H9 (cell line): Measurements from ENCODE around the gene CBFA2T2. TPM values are rescaled to one million over a fixed set of nuclear protein-coding genes. Genes with fewer than 3 reads are reported as not detected.

ENCODE experiments used
- DNase-seq: peaks from one replicate; pipeline ENCODE4 v3.0.0-alpha.2; 2017
- H2AFZ ChIP-seq: one replicate; pipeline ENCODE4 v1.6.1; 2013; ENCODE audit warnings: mild to moderate bottlenecking, low read length, control low read depth, moderate library complexity
- H2AK5ac ChIP-seq: 2 replicates; pipeline ENCODE4 v1.6.1; 2013; ENCODE audit warnings: low read length, control low read depth, mixed read lengths; ENCODE audit not compliant: insufficient read length
- H2BK120ac ChIP-seq: one replicate; pipeline ENCODE4 v1.6.1; 2013; ENCODE audit warnings: low read depth, mild to moderate bottlenecking, low read length, control low read depth, inconsistent platforms; ENCODE audit not compliant: poor library complexity, severe bottlenecking
- H2BK12ac ChIP-seq: 2 replicates; pipeline ENCODE4 v1.6.1; 2013; ENCODE audit warnings: low read length, control low read depth, mixed read lengths, low read depth; ENCODE audit not compliant: insufficient read length
- H2BK15ac ChIP-seq: 2 replicates; pipeline ENCODE4 v1.6.1; 2013; ENCODE audit warnings: low read depth, low read length, control low read depth
- H2BK20ac ChIP-seq: one replicate; pipeline ENCODE4 v1.6.1; 2013; ENCODE audit warnings: low read depth, mild to moderate bottlenecking, low read length, control low read depth, inconsistent platforms; ENCODE audit not compliant: poor library complexity, severe bottlenecking
- H2BK5ac ChIP-seq: 2 replicates; pipeline ENCODE4 v1.6.1; 2013; ENCODE audit warnings: low read length, control low read depth, mixed read lengths; ENCODE audit not compliant: insufficient read length
- H3K14ac ChIP-seq: 2 replicates; pipeline ENCODE4 v1.6.1; 2013; ENCODE audit warnings: low read length, control low read depth; ENCODE audit not compliant: insufficient read depth
- H3K18ac ChIP-seq: 2 replicates; pipeline ENCODE4 v1.6.1; 2013; ENCODE audit warnings: low read depth, mild to moderate bottlenecking, mixed read lengths, low read length, control low read depth; ENCODE audit not compliant: insufficient read length
- H3K23ac ChIP-seq: 2 replicates; pipeline ENCODE4 v1.6.1; 2013; ENCODE audit warnings: low read length, control low read depth, mixed read lengths, low read depth; ENCODE audit not compliant: insufficient read length
- H3K23me2 ChIP-seq: 2 replicates; pipeline ENCODE4 v1.6.1; 2013; ENCODE audit warnings: low read depth, mild to moderate bottlenecking, mixed read lengths, low read length, control low read depth; ENCODE audit not compliant: insufficient read length, poor library complexity, severe bottlenecking
- H3K27ac ChIP-seq: 2 replicates; pipeline ENCODE4 v1.5.1; 2013; ENCODE audit warnings: low read length, control low read depth, mixed read lengths, low read depth; ENCODE audit not compliant: insufficient read length
- H3K27me3 ChIP-seq: 2 replicates; pipeline ENCODE4 v1.6.1; 2013; ENCODE audit warnings: low read length, control low read depth, inconsistent platforms; ENCODE audit not compliant: insufficient read depth
- H3K4ac ChIP-seq: 2 replicates; pipeline ENCODE4 v1.6.1; 2013; ENCODE audit warnings: low read depth, mild to moderate bottlenecking, control low read depth, inconsistent platforms, low read length, moderate library complexity
- H3K4me1 ChIP-seq: 2 replicates; pipeline ENCODE4 v1.6.1; 2013; ENCODE audit warnings: low read length, control low read depth, inconsistent platforms; ENCODE audit not compliant: insufficient read depth
- H3K4me2 ChIP-seq: 2 replicates; pipeline ENCODE4 v1.6.1; 2013; ENCODE audit warnings: low read length, control low read depth, mixed read lengths; ENCODE audit not compliant: insufficient read length, insufficient read depth
- H3K56ac ChIP-seq: 2 replicates; pipeline ENCODE4 v1.6.1; 2013; ENCODE audit warnings: low read depth, mild to moderate bottlenecking, mixed read lengths, low read length, control low read depth; ENCODE audit not compliant: insufficient read length
- H3K79me1 ChIP-seq: 2 replicates; pipeline ENCODE4 v1.6.1; 2013; ENCODE audit warnings: low read depth, mild to moderate bottlenecking, moderate library complexity, low read length, control low read depth, inconsistent platforms; ENCODE audit not compliant: insufficient read depth, poor library complexity, severe bottlenecking
- H3K79me2 ChIP-seq: 2 replicates; pipeline ENCODE4 v1.6.1; 2013; ENCODE audit warnings: low read length, control low read depth, inconsistent platforms; ENCODE audit not compliant: insufficient read depth
- H3K9ac ChIP-seq: 2 replicates; pipeline ENCODE4 v1.6.1; 2013; ENCODE audit warnings: low read length, control low read depth, mixed read lengths; ENCODE audit not compliant: insufficient read length; ENCODE audit errors: extremely low read depth
- H3K9me3 ChIP-seq: one replicate; pipeline ENCODE4 v1.6.1; 2013; ENCODE audit warnings: low read depth, low read length, inconsistent platforms; ENCODE audit not compliant: control insufficient read depth
- H3T11ph ChIP-seq: one replicate; pipeline ENCODE4 v1.6.1; 2013; ENCODE audit warnings: mild to moderate bottlenecking, low read length, control low read depth, inconsistent platforms
- H4K20me1 ChIP-seq: one replicate; pipeline ENCODE4 v1.6.1; 2013; ENCODE audit not compliant: control insufficient read depth, insufficient read length, insufficient read depth
- H4K5ac ChIP-seq: 2 replicates; pipeline ENCODE4 v1.6.1; 2013; ENCODE audit warnings: low read depth, mild to moderate bottlenecking, mixed read lengths, low read length, control low read depth; ENCODE audit not compliant: insufficient read length
- H4K8ac ChIP-seq: replicated peaks from 2 replicates; pipeline ENCODE4 v1.6.1; 2013; ENCODE audit warnings: low read length, control low read depth, mixed read lengths, low read depth; ENCODE audit not compliant: insufficient read length
- H4K91ac ChIP-seq: 2 replicates; pipeline ENCODE4 v1.6.1; 2013; ENCODE audit warnings: low read depth, mild to moderate bottlenecking, moderate library complexity, mixed read lengths, low read length, control low read depth; ENCODE audit not compliant: insufficient read length
- H3K27ac Mint-ChIP-seq, 3 experiments: 2 replicates in 2 of 3; 3 replicates in 1 of 3; pipeline ENCODE4 v1.8.0; 2020 to 2021; ENCODE audit warnings: mixed read lengths in 3 of 3, mild to moderate bottlenecking in 1 of 3, moderate library complexity in 1 of 3
- H3K27me3 Mint-ChIP-seq: 2 replicates; pipeline ENCODE4 v1.8.0; 2021; ENCODE audit warnings: low read depth, mild to moderate bottlenecking, moderate library complexity, mixed read lengths
- H3K36me3 Mint-ChIP-seq, 3 experiments: 2 replicates in 2 of 3; 3 replicates in 1 of 3; pipeline ENCODE4 v1.8.0; 2020 to 2021; ENCODE audit warnings: low read depth in 3 of 3, mixed read lengths in 3 of 3; ENCODE audit not compliant: insufficient read depth in 1 of 3
- H3K4me1 Mint-ChIP-seq, 2 experiments: 2 replicates each; pipeline ENCODE4 v1.8.0; 2020; ENCODE audit warnings: mixed read lengths in 2 of 2
- H3K4me3 Mint-ChIP-seq, 2 experiments: 2 replicates in 1 of 2; 3 replicates in 1 of 2; pipeline ENCODE4 v1.8.0; 2020 to 2021; ENCODE audit warnings: mild to moderate bottlenecking in 2 of 2, mixed read lengths in 2 of 2, moderate library complexity in 1 of 2
- H3K9me3 Mint-ChIP-seq, 2 experiments: 2 replicates in 1 of 2; 3 replicates in 1 of 2; pipeline ENCODE4 v1.8.0; 2020; ENCODE audit warnings: mild to moderate bottlenecking in 2 of 2, mixed read lengths in 2 of 2, moderate library complexity in 1 of 2
- WGBS: extraction: QIAGEN DNeasy Blood & Tissue Kit; methylation state at CpG from one replicate; pipeline ENCODE4 v1.1.7; 2013; ENCODE audit warnings: missing lambda C conversion rate, low lambda C conversion rate, mixed read lengths; ENCODE audit not compliant: insufficient read length; ENCODE audit errors: extremely low coverage; 5-methylcytosine and 5-hydroxymethylcytosine counted together
- total RNA-seq: library from RNA; stranded (reverse); gene quantifications from 2 replicates; pipeline ENCODE4 v1.2.1, GENCODE V29; 2021
- TF ChIP-seq, protein P1 (sequence below): fragments of 200-600 bp; sonication (generic); conservative IDR thresholded peaks from 3 replicates; pipeline ENCODE4 v1.8.0; 2021; ENCODE audit warnings: antibody characterized with exemption, mild to moderate bottlenecking

The CBFA2T2 gene
- total RNA-seq, 1 experiment from 2014 or later: 11.2 TPM

DNA sequence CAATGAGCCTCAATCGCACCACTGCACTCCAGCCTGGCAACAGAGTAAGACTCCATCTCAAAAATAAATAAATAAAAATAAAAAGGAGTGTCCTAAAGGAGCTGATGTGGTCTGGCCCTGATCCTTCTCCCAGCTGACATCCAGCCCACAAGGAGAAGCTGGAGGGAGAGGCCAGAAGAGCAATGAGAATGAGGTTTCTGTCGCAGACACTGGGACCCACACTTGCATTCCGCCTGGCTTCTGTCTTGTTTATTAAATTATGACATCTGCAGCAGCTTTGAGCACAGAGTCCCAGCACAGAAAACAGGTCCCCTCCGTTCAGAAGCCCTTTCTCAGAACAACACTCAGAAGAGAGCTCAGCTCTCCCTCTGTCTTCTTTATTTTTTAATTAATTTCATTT is 206.6 kb downstream of the CBFA2T2 start:
- no peak overlapping the region for H3K27ac Mint-ChIP-seq
- H3K9me3 Mint-ChIP-seq: peaks cover 19% of the 10 kb centered on the region in 2 experiments
- no peaks in the 10 kb centered on the region for H3K79me2 ChIP-seq
- no peak overlapping the region for H2BK12ac ChIP-seq
- no peak overlapping the region for H3K56ac ChIP-seq
- no peak overlapping the region for H2BK120ac ChIP-seq
- WGBS: no CpG with 5 or more reads among the region's 4 CpGs
- H3K14ac ChIP-seq: no peak overlapping the region
- no peak overlapping the region for H3K9ac ChIP-seq
- H3K4me3 Mint-ChIP-seq: no peak overlapping the region
- H3K23me2 ChIP-seq: no peaks in the 10 kb centered on the region
- H3T11ph ChIP-seq: no peak overlapping the region
- H3K27me3 Mint-ChIP-seq: peaks cover 23% of the 10 kb centered on the region
- no peaks in the 10 kb centered on the region for H3K4me1 ChIP-seq
- H3K9me3 ChIP-seq: no peaks in the 10 kb centered on the region
- peaks cover 18 to 19% of the 10 kb centered on the region in 2 experiments for H3K4me1 Mint-ChIP-seq
- H3K79me1 ChIP-seq: no peaks in the 10 kb centered on the region
- no peak overlapping the region for H4K5ac ChIP-seq
- H4K91ac ChIP-seq: no peak overlapping the region
- H4K20me1 ChIP-seq: no peaks in the 10 kb centered on the region
- no peak overlapping the region for H3K18ac ChIP-seq
- H2BK5ac ChIP-seq: no peak overlapping the region
- no peak overlapping the region for H3K23ac ChIP-seq
- TF ChIP-seq, protein P1, sequence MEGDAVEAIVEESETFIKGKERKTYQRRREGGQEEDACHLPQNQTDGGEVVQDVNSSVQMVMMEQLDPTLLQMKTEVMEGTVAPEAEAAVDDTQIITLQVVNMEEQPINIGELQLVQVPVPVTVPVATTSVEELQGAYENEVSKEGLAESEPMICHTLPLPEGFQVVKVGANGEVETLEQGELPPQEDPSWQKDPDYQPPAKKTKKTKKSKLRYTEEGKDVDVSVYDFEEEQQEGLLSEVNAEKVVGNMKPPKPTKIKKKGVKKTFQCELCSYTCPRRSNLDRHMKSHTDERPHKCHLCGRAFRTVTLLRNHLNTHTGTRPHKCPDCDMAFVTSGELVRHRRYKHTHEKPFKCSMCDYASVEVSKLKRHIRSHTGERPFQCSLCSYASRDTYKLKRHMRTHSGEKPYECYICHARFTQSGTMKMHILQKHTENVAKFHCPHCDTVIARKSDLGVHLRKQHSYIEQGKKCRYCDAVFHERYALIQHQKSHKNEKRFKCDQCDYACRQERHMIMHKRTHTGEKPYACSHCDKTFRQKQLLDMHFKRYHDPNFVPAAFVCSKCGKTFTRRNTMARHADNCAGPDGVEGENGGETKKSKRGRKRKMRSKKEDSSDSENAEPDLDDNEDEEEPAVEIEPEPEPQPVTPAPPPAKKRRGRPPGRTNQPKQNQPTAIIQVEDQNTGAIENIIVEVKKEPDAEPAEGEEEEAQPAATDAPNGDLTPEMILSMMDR: no peak
- H3K27me3 ChIP-seq: no peaks in the 10 kb centered on the region
- H2AFZ ChIP-seq: no peak overlapping the region
- no peak overlapping the region for H3K4ac ChIP-seq
- H2AK5ac ChIP-seq: no peak overlapping the region
- DNase-seq: no peak
- H4K8ac ChIP-seq: no peak overlapping the region
- peaks cover 5 to 16% (median 7%) of the 10 kb centered on the region in 3 experiments; a peak in 6 of 7 replicates for H3K36me3 Mint-ChIP-seq
- no peak overlapping the region for H2BK20ac ChIP-seq
- no peak overlapping the region for H2BK15ac ChIP-seq
- no peak overlapping the region for H3K27ac ChIP-seq
- H3K4me2 ChIP-seq: no peak overlapping the region
